Gastrocnemius medialis (tissue), 4 donors: ENCODE measurements around the gene USP54.

Source experiments
- CTCF ChIP-seq, 5 experiments: fragments of 450-650 bp in 3 of 5; fragments of 200-600 bp in 2 of 5; sonication (generic) in 2 of 5; IDR thresholded peaks in 4 of 5; conservative IDR thresholded peaks in 1 of 5; 1 replicate in 4 of 5; 2 replicates in 1 of 5; pipeline ENCODE4 v1.5.1; 2016 to 2019; ENCODE audit warnings: antibody characterized with exemption in 5 of 5, mild to moderate bottlenecking in 3 of 5, moderate library complexity in 3 of 5
- POLR2A ChIP-seq, 2 donors: fragments of 450-650 bp; IDR thresholded peaks; one replicate each; pipeline ENCODE4 v1.6.1; 2017; ENCODE audit warnings: antibody characterized with exemption in 2 of 2, mild to moderate bottlenecking in 2 of 2, moderate library complexity in 2 of 2

- no peak for TF ChIP-seq CTCF (IDR thresholded peaks at IDR 0.05 in 4 of 5, conservative IDR thresholded peaks at IDR 0.05 in 1 of 5)
- no peak for TF ChIP-seq POLR2A (IDR thresholded peaks at IDR 0.05)
Observed at GRCh38 chr10:73506491-73506890, 84.7 kb downstream of the USP54 start.
